Measurements from ENCODE around the gene GFOD2. TPM values are rescaled to one million over a fixed set of nuclear protein-coding genes. Genes with fewer than 3 reads are reported as not detected.

The GFOD2 gene
- total RNA-seq, 1 donor from 2014 or later = 32.7 TPM

DNA sequence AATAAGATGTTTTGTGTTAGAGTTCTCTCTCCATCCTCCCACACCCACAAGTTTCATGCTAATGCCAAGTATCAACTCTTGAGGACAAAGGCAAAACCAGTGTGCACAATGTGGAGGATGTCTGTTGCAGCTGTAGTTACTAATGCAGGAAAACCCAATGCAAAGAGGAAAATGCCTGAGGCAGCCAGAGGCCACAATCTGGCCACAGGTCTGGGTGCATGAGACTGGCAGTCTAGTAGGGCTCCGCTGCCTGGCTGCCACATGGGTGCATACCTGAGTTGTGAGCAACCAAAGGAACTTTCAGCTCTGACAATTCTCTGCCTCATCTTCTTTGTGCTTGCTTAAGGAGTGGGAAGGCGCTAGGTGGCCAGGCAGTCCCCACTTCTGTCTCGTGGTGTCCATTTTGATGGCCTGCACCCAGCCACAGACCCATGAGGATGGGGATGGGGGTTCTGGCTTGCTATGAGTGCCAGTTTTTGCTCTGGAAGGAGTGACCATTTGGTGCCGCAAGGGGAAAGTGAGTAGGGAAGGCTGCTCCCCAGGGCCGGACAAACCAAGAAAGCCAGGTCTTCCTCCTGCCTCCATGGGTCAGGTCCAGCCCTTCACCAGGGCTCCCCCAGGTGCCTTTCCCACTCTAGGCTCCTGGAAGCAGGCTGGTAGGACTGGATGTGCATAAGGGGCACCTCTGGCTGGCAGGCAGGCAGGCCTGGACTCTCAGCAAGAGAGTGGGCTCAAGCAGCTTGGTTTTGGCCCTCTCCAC is 4.2 kb upstream of the GFOD2 start:
- peaks cover 12% of the 10 kb centered on the region for H3K4me1 ChIP-seq
- peaks cover 0 to 29% of the 10 kb centered on the region in 2 donors for H3K36me3 ChIP-seq
- intact Hi-C loops (cut with DNase I) = no loop called here
- no peak overlapping the region for H3K27ac ChIP-seq
- TF ChIP-seq, protein P1, sequence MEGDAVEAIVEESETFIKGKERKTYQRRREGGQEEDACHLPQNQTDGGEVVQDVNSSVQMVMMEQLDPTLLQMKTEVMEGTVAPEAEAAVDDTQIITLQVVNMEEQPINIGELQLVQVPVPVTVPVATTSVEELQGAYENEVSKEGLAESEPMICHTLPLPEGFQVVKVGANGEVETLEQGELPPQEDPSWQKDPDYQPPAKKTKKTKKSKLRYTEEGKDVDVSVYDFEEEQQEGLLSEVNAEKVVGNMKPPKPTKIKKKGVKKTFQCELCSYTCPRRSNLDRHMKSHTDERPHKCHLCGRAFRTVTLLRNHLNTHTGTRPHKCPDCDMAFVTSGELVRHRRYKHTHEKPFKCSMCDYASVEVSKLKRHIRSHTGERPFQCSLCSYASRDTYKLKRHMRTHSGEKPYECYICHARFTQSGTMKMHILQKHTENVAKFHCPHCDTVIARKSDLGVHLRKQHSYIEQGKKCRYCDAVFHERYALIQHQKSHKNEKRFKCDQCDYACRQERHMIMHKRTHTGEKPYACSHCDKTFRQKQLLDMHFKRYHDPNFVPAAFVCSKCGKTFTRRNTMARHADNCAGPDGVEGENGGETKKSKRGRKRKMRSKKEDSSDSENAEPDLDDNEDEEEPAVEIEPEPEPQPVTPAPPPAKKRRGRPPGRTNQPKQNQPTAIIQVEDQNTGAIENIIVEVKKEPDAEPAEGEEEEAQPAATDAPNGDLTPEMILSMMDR (IDR thresholded peaks at IDR 0.05) = no peak
- no peak for TF ChIP-seq POLR2A (IDR thresholded peaks at IDR 0.05)
- no peak for TF ChIP-seq POLR2AphosphoS5 (IDR thresholded peaks at IDR 0.05; ENCODE audit: insufficient read depth in 1 of 2, low read depth in 1 of 2)
- no peaks in the 10 kb centered on the region for H3K27me3 ChIP-seq
- H3K9me3 ChIP-seq = no peaks in the 10 kb centered on the region
- no peak for DNase-seq (ENCODE audit: extremely low spot score in 2 of 2)
- no peak overlapping the region for H3K4me3 ChIP-seq

DNA sequence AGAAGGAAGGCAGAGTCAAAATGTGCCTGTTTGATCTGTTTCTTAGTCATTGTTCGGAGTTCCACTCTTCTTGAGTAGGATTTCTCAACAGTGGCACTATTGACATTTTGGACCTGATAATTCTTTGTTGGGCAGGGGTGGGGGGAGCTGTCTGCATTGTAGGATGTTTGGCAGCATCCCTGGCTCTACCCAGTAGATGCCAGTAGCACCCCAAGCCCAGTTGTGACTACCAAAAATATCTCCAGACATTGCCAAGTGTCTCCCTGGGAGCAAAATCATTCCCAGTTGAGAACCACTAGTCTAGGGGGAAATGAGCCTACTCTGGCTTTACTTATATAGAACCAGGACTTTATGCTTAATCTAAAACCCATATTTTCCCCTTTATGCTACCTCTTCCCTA is 1.1 kb upstream of the GFOD2 start:
- TF ChIP-seq, protein P1 (IDR thresholded peaks at IDR 0.05) = no peak
- TF ChIP-seq POLR2A (IDR thresholded peaks at IDR 0.05) (no peak), POLR2AphosphoS5 (IDR thresholded peaks at IDR 0.05; ENCODE audit: insufficient read depth in 1 of 2, low read depth in 1 of 2) (no peak)

DNA sequence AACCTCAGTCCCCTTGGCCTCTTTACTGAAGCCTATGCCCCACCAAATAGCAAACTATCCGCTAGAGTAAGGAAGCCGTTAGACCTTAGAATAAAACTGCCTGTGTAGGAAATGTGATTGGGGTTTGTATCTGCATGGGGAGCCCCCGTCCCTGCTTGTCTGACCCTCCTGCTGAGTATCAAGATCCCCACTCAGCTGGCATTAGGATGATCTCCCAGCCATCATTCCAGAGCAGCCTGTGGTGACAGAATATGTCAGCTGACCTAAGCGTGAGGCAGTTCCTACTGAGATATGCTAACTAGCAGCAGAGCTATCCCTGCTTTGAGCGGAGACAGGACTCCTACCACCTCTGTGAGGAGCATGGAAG is 645 bp upstream of the GFOD2 start:
- peak overlapping the region; percentile 85 for H3K27ac ChIP-seq
- H3K4me3 ChIP-seq = peak overlapping the region; percentile 95 to 96
- H3K9me3 ChIP-seq = no peaks in the 10 kb centered on the region
- peaks cover 27% of the 10 kb centered on the region for H3K4me1 ChIP-seq
- no peak for TF ChIP-seq POLR2AphosphoS5 (IDR thresholded peaks at IDR 0.05; ENCODE audit: insufficient read depth in 1 of 2, low read depth in 1 of 2)
- TF ChIP-seq, protein P1 (IDR thresholded peaks at IDR 0.05) = no peak
- TF ChIP-seq POLR2A (IDR thresholded peaks at IDR 0.05) = no peak
- intact Hi-C loops (cut with DNase I) = no loop called here
- no peak for DNase-seq (ENCODE audit: extremely low spot score in 2 of 2)
- H3K36me3 ChIP-seq = peaks cover 0 to 5% of the 10 kb centered on the region in 2 donors
- H3K27me3 ChIP-seq = no peaks in the 10 kb centered on the region

More for the DNA sequence above, 1.1 kb upstream of the GFOD2 start:
- Histone ChIP-seq H3K4me1 (peaks cover 27% of the 10 kb centered on the region), H3K9me3 (no peaks in the 10 kb centered on the region), H3K27me3 (no peaks in the 10 kb centered on the region), H3K36me3 (peaks cover 0 to 5% of the 10 kb centered on the region in 2 donors), H3K27ac (peak overlapping the region; percentile 85), H3K4me3 (peak overlapping the region; percentile 95 to 96)
- intact Hi-C loops (cut with DNase I) = no loop called here
- no peak for DNase-seq (ENCODE audit: extremely low spot score in 2 of 2)

DNA sequence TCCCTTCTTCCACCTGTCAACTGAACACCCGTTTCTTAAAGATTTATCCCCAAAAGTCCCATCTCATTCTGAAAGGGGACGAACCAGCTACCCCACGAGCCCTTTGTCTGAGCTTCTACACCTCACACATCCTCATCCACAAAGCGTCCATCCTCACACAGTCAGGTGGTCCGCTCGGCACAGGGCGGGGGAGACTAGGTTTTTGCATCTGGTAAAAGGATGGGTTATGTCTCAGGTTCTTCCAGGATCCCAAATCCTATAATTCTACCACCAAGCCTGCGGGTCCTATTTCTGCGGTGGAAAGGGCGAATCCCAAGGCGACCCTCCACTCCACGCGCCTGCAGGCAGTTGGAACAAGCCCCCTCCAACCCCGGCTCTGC is 458 bp downstream of the GFOD2 start:
- intact Hi-C loops (cut with DNase I) = no loop called here
- TF ChIP-seq, protein P1 (IDR thresholded peaks at IDR 0.05) = no peak
- TF ChIP-seq POLR2A (IDR thresholded peaks at IDR 0.05) (no peak), POLR2AphosphoS5 (IDR thresholded peaks at IDR 0.05; ENCODE audit: insufficient read depth in 1 of 2, low read depth in 1 of 2) (no peak)
- no peak for DNase-seq (ENCODE audit: extremely low spot score in 2 of 2)
- H3K9me3 ChIP-seq = no peaks in the 10 kb centered on the region
- H3K27ac ChIP-seq = peak overlapping the region; percentile 85
- peak overlapping the region; percentile 95 to 96 for H3K4me3 ChIP-seq
- peaks cover 27% of the 10 kb centered on the region for H3K4me1 ChIP-seq
- H3K36me3 ChIP-seq = peaks cover 0 to 4% of the 10 kb centered on the region in 2 donors
- no peaks in the 10 kb centered on the region for H3K27me3 ChIP-seq

DNA sequence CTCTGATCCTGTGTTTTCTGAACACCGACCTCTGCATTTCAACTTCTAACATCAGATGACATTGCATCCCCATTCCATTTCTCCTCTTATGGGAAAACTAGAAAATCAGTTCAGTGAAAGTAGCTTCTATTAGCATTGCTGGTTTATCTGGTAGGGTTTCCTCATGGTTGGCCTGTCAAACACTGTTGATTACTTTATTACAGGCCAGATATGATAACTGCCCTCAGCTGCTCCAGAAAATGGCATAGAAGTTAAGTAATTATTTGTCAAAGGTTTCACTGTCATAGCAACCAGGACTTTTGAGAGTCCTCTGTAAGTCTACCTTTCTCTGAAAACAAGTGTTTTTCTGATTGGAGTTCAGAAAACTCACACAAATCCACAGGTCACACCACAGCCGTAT is 3.0 kb downstream of the GFOD2 start:
- intact Hi-C loops (cut with DNase I) = no loop called here
- Histone ChIP-seq H3K36me3 (no peaks in the 10 kb centered on the region), H3K4me3 (no peak overlapping the region), H3K9me3 (no peaks in the 10 kb centered on the region), H3K4me1 (peaks cover 27% of the 10 kb centered on the region), H3K27me3 (no peaks in the 10 kb centered on the region), H3K27ac (no peak overlapping the region)
- no peak for DNase-seq (ENCODE audit: extremely low spot score in 2 of 2)
- no peak for TF ChIP-seq POLR2AphosphoS5 (IDR thresholded peaks at IDR 0.05; ENCODE audit: insufficient read depth in 1 of 2, low read depth in 1 of 2)
- TF ChIP-seq, protein P1 (IDR thresholded peaks at IDR 0.05) = no peak
- TF ChIP-seq POLR2A (IDR thresholded peaks at IDR 0.05) = no peak

All from vagina (tissue), 2 donors.